ENCODE data around the gene GLB1L2. TPM values are rescaled to one million over a fixed set of nuclear protein-coding genes. Genes with fewer than 3 reads are reported as not detected.

GLB1L2 gene
- total and polyA plus RNA-seq, 12 donors = 0.11 to 0.72 (median 0.30) TPM

DNA sequence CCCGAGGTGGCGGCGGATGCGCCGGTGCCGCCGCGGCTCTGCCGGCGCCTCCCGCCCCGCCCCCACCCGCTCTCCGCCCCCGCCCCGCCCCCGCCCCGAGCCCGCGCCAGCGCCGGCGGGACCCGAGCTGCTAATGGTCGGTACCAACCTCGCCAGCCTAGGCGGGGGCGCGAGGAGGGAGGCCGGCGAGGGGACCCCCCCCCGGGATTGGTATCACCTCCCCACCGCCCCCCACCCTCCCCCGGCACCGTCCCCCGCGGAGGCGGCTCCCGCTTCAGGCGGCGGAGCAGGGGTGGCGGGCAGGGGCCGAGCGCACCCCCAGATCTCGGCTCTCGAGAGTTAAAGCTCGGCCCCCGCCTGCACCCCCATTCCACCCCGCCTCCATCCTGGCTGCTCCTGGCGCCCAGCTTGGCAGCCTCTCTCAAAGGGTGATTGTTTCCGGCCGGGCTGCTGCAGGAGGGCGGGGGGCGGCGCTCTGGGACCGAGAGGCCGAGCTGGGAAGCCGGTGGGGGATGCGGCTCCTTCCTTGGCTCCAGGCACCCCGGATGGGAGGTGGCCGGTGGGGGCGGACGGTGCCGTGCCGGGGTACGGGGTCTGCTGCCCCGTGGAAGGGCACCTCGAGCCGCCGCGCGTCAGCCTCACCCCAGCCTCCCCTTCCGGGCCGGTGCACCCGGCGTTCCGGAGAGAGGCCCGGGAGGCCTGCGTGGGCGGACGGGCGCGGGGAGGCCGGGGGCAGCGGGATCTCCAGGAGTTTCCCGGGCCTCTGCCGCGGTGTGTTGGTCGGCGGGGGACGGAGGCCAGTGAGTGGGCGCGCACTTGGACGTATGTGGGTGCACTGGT is 80.6 kb downstream of the GLB1L2 start, which contains the start of gene B3GAT1:
B3GAT1 (minus strand) TSS at position 40 of the 840 bp plus-strand sequence. CDS start 24,583 bp downstream, outside the sequence.
- intact Hi-C loops (cut with DNase I) = no loop called here
- peaks cover 0 to 15% (median 7%) of the 10 kb centered on the region in 9 donors for H3K4me1 ChIP-seq
- peak within 1 kb of the TSS in 9 of 10 donors; percentile 17 to 48 (median 42) for H3K4me3 ChIP-seq
- TF ChIP-seq, protein P1, sequence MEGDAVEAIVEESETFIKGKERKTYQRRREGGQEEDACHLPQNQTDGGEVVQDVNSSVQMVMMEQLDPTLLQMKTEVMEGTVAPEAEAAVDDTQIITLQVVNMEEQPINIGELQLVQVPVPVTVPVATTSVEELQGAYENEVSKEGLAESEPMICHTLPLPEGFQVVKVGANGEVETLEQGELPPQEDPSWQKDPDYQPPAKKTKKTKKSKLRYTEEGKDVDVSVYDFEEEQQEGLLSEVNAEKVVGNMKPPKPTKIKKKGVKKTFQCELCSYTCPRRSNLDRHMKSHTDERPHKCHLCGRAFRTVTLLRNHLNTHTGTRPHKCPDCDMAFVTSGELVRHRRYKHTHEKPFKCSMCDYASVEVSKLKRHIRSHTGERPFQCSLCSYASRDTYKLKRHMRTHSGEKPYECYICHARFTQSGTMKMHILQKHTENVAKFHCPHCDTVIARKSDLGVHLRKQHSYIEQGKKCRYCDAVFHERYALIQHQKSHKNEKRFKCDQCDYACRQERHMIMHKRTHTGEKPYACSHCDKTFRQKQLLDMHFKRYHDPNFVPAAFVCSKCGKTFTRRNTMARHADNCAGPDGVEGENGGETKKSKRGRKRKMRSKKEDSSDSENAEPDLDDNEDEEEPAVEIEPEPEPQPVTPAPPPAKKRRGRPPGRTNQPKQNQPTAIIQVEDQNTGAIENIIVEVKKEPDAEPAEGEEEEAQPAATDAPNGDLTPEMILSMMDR (IDR thresholded peaks at IDR 0.05) = no peak
- no peaks in the 10 kb centered on the region for H3K9me3 ChIP-seq
- no peaks in the 10 kb centered on the region for H3K36me3 ChIP-seq
- ATAC-seq = peak in 2 of 8 donors; percentile 26 to 30
- 2% methylated on average over 58 to 93 of the region's 94 CpGs for WGBS, 2 donors
- no peak within 1 kb of the TSS for H3K27ac ChIP-seq
- H3K27me3 ChIP-seq = peaks cover 22 to 88% (median 84%) of the 10 kb centered on the region in 7 donors
- DNase-seq = no peak

DNA sequence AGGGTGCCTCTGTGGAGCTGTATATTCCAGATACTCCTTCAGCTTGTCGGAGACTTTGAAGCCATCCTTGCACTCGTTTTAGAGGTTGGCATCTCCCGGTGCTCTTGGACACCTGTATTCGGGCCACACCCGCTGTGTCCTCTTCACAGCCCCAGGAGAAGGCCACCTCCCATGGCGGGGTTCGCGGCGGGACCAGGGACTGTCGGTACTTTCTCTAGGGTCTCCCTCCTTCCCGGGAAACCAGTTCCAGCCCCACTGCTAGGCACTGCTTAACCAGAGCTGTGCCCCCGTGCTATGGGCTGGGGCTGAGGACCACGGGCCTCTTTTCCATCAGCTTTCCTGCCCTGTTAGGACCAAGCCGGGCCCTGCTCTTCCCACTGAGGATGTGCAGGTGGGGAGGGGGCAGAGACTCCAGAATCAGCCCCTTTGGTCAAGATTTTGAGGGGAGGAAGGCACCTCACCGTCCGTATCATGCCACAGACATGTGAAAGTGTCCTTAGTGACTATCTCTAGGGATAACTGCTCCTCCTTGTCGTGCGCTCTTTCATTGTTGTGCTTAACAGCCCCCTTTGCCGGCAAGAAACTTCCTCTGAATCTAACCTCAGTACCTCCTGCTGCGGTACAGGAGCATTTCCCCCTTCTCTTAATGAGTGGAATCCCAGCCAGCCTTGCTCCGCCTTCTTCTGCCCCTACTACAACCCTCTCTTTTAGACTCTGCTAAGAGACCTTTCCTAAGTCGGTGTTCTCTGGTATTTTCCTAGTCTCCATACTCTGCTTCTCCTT is 81.4 kb downstream of the GLB1L2 start:
- Histone ChIP-seq H3K36me3 (no peaks in the 10 kb centered on the region), H3K4me1 (peaks cover 0 to 15% (median 7%) of the 10 kb centered on the region in 9 donors), H3K9me3 (no peaks in the 10 kb centered on the region), H3K27ac (no peak overlapping the region), H3K27me3 (peaks cover 22 to 87% (median 83%) of the 10 kb centered on the region in 7 donors), H3K4me3 (peak overlapping the region in 3 of 10 donors; percentile 37 to 42 (median 40))
- TF ChIP-seq, protein P1 (IDR thresholded peaks at IDR 0.05) = no peak
- DNase-seq (no peak), ATAC-seq (no peak)
- intact Hi-C loops (cut with DNase I) = no loop called here
- 4 to 9% methylated on average over 22 of the region's 22 CpGs for WGBS, 2 donors

DNA sequence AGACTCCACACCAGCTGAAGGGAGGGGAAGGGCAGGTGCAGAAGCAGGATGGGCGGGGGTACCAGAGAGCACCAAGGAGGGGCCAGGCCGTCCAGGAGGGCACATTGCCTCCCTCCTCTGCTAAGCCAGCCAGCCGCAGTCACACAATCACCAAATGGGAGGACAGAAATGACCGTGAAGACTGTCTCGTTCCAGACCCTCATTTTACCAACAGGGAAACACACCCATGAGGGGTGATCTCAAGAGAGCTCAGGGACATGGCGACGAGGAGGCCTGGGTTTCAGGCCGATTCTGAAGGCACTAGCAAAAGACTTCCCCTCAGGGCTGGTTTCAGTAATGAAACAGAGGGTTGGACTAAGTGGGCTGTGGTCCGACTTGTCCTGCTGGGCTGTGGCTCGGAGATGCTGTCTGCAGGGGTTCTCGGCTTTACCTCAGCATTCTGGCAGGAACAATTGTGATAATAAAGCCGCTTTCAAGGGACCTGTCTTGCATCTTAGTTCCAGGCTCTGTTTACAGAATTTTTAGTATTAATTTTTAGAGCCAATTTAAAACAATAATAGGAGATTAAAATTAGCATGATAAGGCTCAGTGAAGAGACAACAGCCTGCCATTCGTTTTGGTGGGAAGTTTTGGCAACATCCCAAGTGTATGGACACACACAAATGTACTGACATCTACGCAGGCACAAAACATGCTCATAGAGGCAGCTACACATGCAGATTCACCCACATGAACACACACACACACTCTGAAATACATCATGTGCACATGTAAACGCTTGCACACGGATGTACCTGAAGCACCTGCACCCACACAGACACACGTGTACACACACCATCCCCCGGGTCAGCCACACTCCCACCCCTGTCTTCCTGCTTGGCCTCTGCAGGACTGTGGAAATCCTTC is 82.3 kb downstream of the GLB1L2 start:
- Histone ChIP-seq H3K4me1 (peaks cover 0 to 15% (median 7%) of the 10 kb centered on the region in 9 donors), H3K27ac (no peak overlapping the region), H3K9me3 (no peaks in the 10 kb centered on the region), H3K36me3 (no peaks in the 10 kb centered on the region), H3K27me3 (peaks cover 22 to 90% (median 80%) of the 10 kb centered on the region in 7 donors), H3K4me3 (no peak overlapping the region)
- no peak for ATAC-seq
- intact Hi-C loops (cut with DNase I) = no loop called here
- TF ChIP-seq, protein P1 (IDR thresholded peaks at IDR 0.05) = no peak
- 30 to 36% methylated on average over 18 of the region's 18 CpGs for WGBS, 2 donors
- no peak for DNase-seq

All from heart right ventricle (tissue), 16 donors.